K562 (cell line): ENCODE results near the gene GTPBP1. TPM values are rescaled to one million over a fixed set of nuclear protein-coding genes. Genes with fewer than 3 reads are reported as not detected.

Experiments
- ATAC-seq: fragments of 200-7000 bp; cut with Tn5 transposase; 3 replicates; pipeline ENCODE4 v1.9.1; 2020; ENCODE audit warnings: moderate library complexity
- BruUV-seq: library from RNA; stranded (reverse); fragments of 400-500 nt; replicated peaks from 2 replicates; lab custom pipeline; 2021; lab: Mats Ljungman, UMichigan
- CTCF ChIA-PET: fragments of 300-600 bp; formaldehyde crosslinking; extraction: SDS; loops from one replicate; lab custom pipeline; 2021; ENCODE audit warnings: low intra/inter-chr PET ratio; lab: Yijun Ruan, JAX
- POLR2A ChIA-PET: fragments of 300-600, 350-650 bp; sonication (Branson Sonifier 250); formaldehyde crosslinking; extraction: SDS; loops from one replicate; lab custom pipeline; 2021; ENCODE audit warnings: antibody characterized with exemption, inconsistent platforms; lab: Yijun Ruan, JAX
- DNase-seq, 4 experiments: peaks; one replicate each; pipeline versions ENCODE4 v3.0.0 to v3.0.0-alpha.2; 2011 to 2018; ENCODE audit warnings: low spot score in 3 of 4, mixed read lengths in 3 of 4; ENCODE audit errors: extremely low read depth in 1 of 4
- FAIRE-seq: peaks from 2 replicates; lab custom pipeline; 2011; peaks lifted over from hg19 to GRCh38; lab: Jason Lieb, UNC
- H2AFZ ChIP-seq: 2 replicates; pipeline ENCODE4 v1.6.0; 2011; ENCODE audit warnings: low read depth, low read length, control low read depth, inconsistent platforms
- H3K27ac ChIP-seq: fragments of 200-600 bp; 3 replicates; pipeline ENCODE4 v1.8.0; 2011; ENCODE audit warnings: low read depth, mild to moderate bottlenecking, control low read depth, inconsistent platforms, low read length, moderate library complexity, mixed read lengths; ENCODE audit errors: extremely low read depth
- H3K27me3 ChIP-seq, 2 experiments: fragments of 300-600 bp in 1 of 2; 2 replicates in 1 of 2; 3 replicates in 1 of 2; pipeline versions ENCODE4 v1.6.0 to v1.8.0; 2011; ENCODE audit warnings: inconsistent platforms in 2 of 2, low read length in 2 of 2, mild to moderate bottlenecking in 1 of 2, mixed read lengths in 1 of 2, moderate library complexity in 1 of 2; ENCODE audit not compliant: control insufficient read depth in 2 of 2, insufficient read depth in 2 of 2
- H3K36me3 ChIP-seq: fragments of 300-600 bp; 3 replicates; pipeline ENCODE4 v1.8.0; 2011; ENCODE audit warnings: mild to moderate bottlenecking, low read length, inconsistent platforms; ENCODE audit not compliant: control insufficient read depth, insufficient read depth
- H3K4me1 ChIP-seq, 2 experiments: fragments of 200-600 bp in 1 of 2; replicated peaks in 1 of 2; 2 replicates in 1 of 2; 3 replicates in 1 of 2; pipeline versions ENCODE4 v1.5.1 to v1.8.0; 2011; ENCODE audit warnings: inconsistent platforms in 2 of 2, low read length in 2 of 2, mild to moderate bottlenecking in 1 of 2, mixed read lengths in 1 of 2, moderate library complexity in 1 of 2; ENCODE audit not compliant: control insufficient read depth in 2 of 2, insufficient read depth in 2 of 2
- H3K4me2 ChIP-seq: 2 replicates; pipeline ENCODE4 v1.6.1; 2011; ENCODE audit warnings: low read length, control low read depth, inconsistent platforms, mixed read lengths; ENCODE audit not compliant: insufficient read depth
- H3K4me3 ChIP-seq: fragments of 200-600 bp; sonication (generic), shearing (Covaris generic); 2 replicates; pipeline ENCODE4 v1.5.1; 2016; ENCODE audit warnings: control low read depth, inconsistent platforms
- H3K79me2 ChIP-seq: fragments of 200-600 bp; 3 replicates; pipeline ENCODE4 v1.8.0; 2011; ENCODE audit warnings: low read length, inconsistent platforms; ENCODE audit not compliant: control insufficient read depth, insufficient read depth
- H3K9ac ChIP-seq, 2 experiments: 2 replicates each; pipeline versions ENCODE4 v1.6.0 to v1.6.1; 2011; ENCODE audit warnings: low read depth in 2 of 2, low read length in 2 of 2, control low read depth in 1 of 2, inconsistent platforms in 1 of 2, mild to moderate bottlenecking in 1 of 2, mixed read lengths in 1 of 2; ENCODE audit not compliant: insufficient read depth in 1 of 2
- H3K9me1 ChIP-seq: one replicate; pipeline ENCODE4 v1.6.0; 2011; ENCODE audit warnings: inconsistent platforms, mild to moderate bottlenecking, low read length, moderate library complexity; ENCODE audit not compliant: control insufficient read depth, insufficient read depth
- H3K9me3 ChIP-seq: replicated peaks from 2 replicates; pipeline ENCODE4 v1.5.1; 2011; ENCODE audit warnings: low read depth, low read length, inconsistent platforms; ENCODE audit not compliant: control insufficient read depth, insufficient read depth
- H4K20me1 ChIP-seq: replicated peaks from 2 replicates; pipeline ENCODE4 v1.6.1; 2011; ENCODE audit warnings: low read length, inconsistent platforms, mixed read lengths; ENCODE audit not compliant: control insufficient read depth, insufficient read depth
- CBFA2T3 ChIP-seq: fragments of 450-650 bp; IDR thresholded peaks from 2 replicates; pipeline ENCODE4 v1.6.1; 2017
- CXXC5 ChIP-seq: fragments of 250-450 bp; sonication (Bioruptor Pico); IDR thresholded peaks from 2 replicates; pipeline ENCODE4 v1.8.0; 2022; ENCODE audit warnings: inconsistent platforms, mild to moderate bottlenecking, moderate library complexity
- EGR1 ChIP-seq: fragments of 450-650 bp; conservative IDR thresholded peaks from 2 replicates; pipeline ENCODE4 v1.6.1; 2017; ENCODE audit warnings: mild to moderate bottlenecking
- RBM14 ChIP-seq: fragments of 200-400 bp; formaldehyde crosslinking; IDR thresholded peaks from 2 replicates; pipeline ENCODE4 v1.6.1; 2018; ENCODE audit warnings: low read depth, mild to moderate bottlenecking, low read length, moderate library complexity, borderline replicate concordance; ENCODE audit not compliant: insufficient read depth
- ZNF57 ChIP-seq: fragments of 450-650 bp; formaldehyde crosslinking; IDR thresholded peaks from 2 replicates; pipeline ENCODE4 v1.4.0; 2020; ENCODE audit warnings: mild to moderate bottlenecking, moderate library complexity
- ZNF589 ChIP-seq: fragments of 200-800 bp; sonication (Bioruptor generic); IDR thresholded peaks from 2 replicates; pipeline ENCODE4 v1.6.1; 2016; ENCODE audit warnings: low read depth, missing genetic modification characterization, missing compliant biosample characterization
- ZNF75A ChIP-seq: fragments of 450-650 bp; formaldehyde crosslinking; IDR thresholded peaks from 2 replicates; pipeline ENCODE4 v1.4.0; 2020; ENCODE audit warnings: mild to moderate bottlenecking
- ZZZ3 ChIP-seq: fragments of 450-650 bp; IDR thresholded peaks from 2 replicates; pipeline ENCODE4 v1.6.1; 2016; ENCODE audit warnings: antibody characterized with exemption, mild to moderate bottlenecking, moderate library complexity
- WGBS: fragments of 100-300 bp; shearing (Covaris generic); methylation state at CpG from one replicate; pipeline ENCODE4 v1.1.6; 2016; ENCODE audit warnings: low coverage, mixed read lengths; ENCODE audit not compliant: insufficient coverage; ENCODE audit errors: missing lambda C conversion rate; 5-methylcytosine and 5-hydroxymethylcytosine counted together
- in situ Hi-C: fragments of 300-500 bp; cut with MboI; formaldehyde crosslinking; loops from 4 replicates; pipeline ENCODE4 v1.15.0; 2018; ENCODE audit warnings: inconsistent platforms, mixed read lengths
- intact Hi-C: fragments of 100-400 bp; cut with micrococcal nuclease; formaldehyde crosslinking; loops from 2 replicates; pipeline ENCODE4 v1.14.2; 2022
- polyA plus RNA-seq, 8 experiments: library from polyadenylated mRNA; depleted of rRNA in 4 of 8; stranded (reverse) in 5 of 8; unstranded in 3 of 8; fragments of >200 nt; fragmentation: Nextera tagmentation in 2 of 8; fragmentation: Illumina TruSeq in 1 of 8; extraction: Ambion mirVana in 2 of 8; extraction: Trizol in 1 of 8; gene quantifications; 2 replicates each; pipeline versions ENCODE4 v1.2.1 to v1.2.3, GENCODE V29; 2011 to 2014; ENCODE audit warnings: inconsistent platforms in 1 of 8, missing spikeins in 1 of 8
- total RNA-seq, 7 experiments: library from RNA; depleted of rRNA in 6 of 7; stranded (reverse); fragments of >200 nt in 6 of 7; fragmentation: Illumina TruSeq in 2 of 7; extraction: Trizol in 2 of 7; gene quantifications; 2 replicates each; pipeline versions ENCODE4 v1.2.1 to v1.2.3, GENCODE V29; 2011 to 2021; ENCODE audit warnings: low replicate concordance in 1 of 7

Gene GTPBP1
- total and polyA plus RNA-seq, 9 of the 15 experiments (the other 6 are each of a cell fraction or from before 2014, with no cell fraction given), result 0.83 to 53.2 (median 23.3) TPM

DNA sequence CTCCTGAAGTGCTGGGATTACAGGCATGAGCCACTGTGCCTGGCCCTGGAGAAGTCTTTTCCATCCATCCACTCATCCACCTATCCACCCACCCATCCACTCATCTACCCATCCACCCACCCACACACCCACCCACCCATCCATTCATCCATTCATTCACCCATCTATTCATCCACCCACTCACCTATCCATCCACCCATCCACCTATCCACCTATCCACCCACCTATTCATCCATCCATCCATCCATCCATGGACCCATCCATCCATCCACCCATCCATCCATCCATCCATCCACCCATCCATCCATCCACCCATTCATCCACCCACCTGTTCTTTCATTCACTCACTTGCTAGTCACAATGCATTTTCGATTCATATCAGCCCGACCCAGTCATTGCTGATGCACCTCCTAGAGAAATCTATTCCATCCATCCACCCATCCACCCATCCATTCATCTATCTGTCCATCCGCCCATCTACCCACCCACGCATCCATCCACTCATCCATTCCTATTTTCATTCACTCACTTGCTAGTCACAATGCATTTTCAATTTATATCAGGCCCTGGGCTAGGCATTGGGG, 67.7 kb downstream of the GTPBP1 start:
- Histone ChIP-seq H4K20me1 (no peaks in the 10 kb centered on the region), H3K9ac (no peak overlapping the region), H3K9me3 (no peaks in the 10 kb centered on the region), H3K79me2 (no peaks in the 10 kb centered on the region), H3K27ac (no peak overlapping the region), H3K4me1 (peaks cover 0 to 20% of the 10 kb centered on the region in 2 experiments; a peak in 4 of 5 replicates), H3K9me1 (no peaks in the 10 kb centered on the region), H3K4me2 (no peak overlapping the region), H3K36me3 (no peaks in the 10 kb centered on the region), H3K27me3 (no peaks in the 10 kb centered on the region), H3K4me3 (no peak overlapping the region), H2AFZ (no peak overlapping the region)
- FAIRE-seq (no peak), DNase-seq (no peak), ATAC-seq (no peak)
- TF ChIP-seq ZNF589 (CRISPR knock-in tag) (no peak), CBFA2T3 (peak; percentile 45), ZZZ3 (no peak), RBM14 (no peak), EGR1 (peak; percentile 71), CXXC5 (no peak), ZNF57 (CRISPR knock-in tag) (no peak), ZNF75A (CRISPR knock-in tag) (no peak)
- CTCF ChIA-PET, result no interaction called here
- POLR2A ChIA-PET, result no interaction called here
- intact Hi-C loops (no loop called here), in situ Hi-C loops (no loop called here)
- BruUV-seq, result no TSS peak
- WGBS, result 55% methylated on average over 4 of the region's 4 CpGs
